Activated B cell treated with CpG ODN at 0.5 μM for 24 hours (primary cell): ENCODE results near the gene SYNE4. TPM values are rescaled to one million over a fixed set of nuclear protein-coding genes. Genes with fewer than 3 reads are reported as not detected.

Experiments used
- ATAC-seq: fragments of 200-7000 bp; cut with Tn5 transposase; one replicate; pipeline ENCODE4 v1.10.0; 2021; ENCODE audit warnings: low read depth, mild to moderate bottlenecking, moderate library complexity
- CTCF ChIA-PET: fragments of 350-600 bp; sonication (Branson Sonifier 250); formaldehyde crosslinking; loops from one replicate; lab custom pipeline; 2021; ENCODE audit warnings: antibody characterized with exemption; lab: Charles Lee
- POLR2A ChIA-PET: fragments of 350-600 bp; sonication (Branson Sonifier 250); formaldehyde crosslinking; loops from one replicate; lab custom pipeline; 2021; ENCODE audit warnings: antibody characterized with exemption; lab: Charles Lee
- DNase-seq: peaks from one replicate; pipeline ENCODE4 v3.0.0; 2022
- H3K27ac Mint-ChIP-seq: one replicate; pipeline ENCODE4 v1.8.0; 2020; ENCODE audit warnings: mixed read lengths
- H3K27me3 Mint-ChIP-seq: one replicate; pipeline ENCODE4 v1.8.0; 2021; ENCODE audit warnings: mixed read lengths
- H3K36me3 Mint-ChIP-seq: one replicate; pipeline ENCODE4 v1.8.0; 2021; ENCODE audit warnings: low read depth, mixed read lengths
- H3K4me1 Mint-ChIP-seq: one replicate; pipeline ENCODE4 v1.8.0; 2021; ENCODE audit warnings: mixed read lengths
- H3K4me3 Mint-ChIP-seq: one replicate; pipeline ENCODE4 v1.8.0; 2020; ENCODE audit warnings: mild to moderate bottlenecking, mixed read lengths
- H3K9me3 Mint-ChIP-seq: one replicate; pipeline ENCODE4 v1.8.0; 2020; ENCODE audit warnings: mixed read lengths
- CTCF ChIP-seq: fragments of 200-600 bp; IDR thresholded peaks from one replicate; pipeline ENCODE4 v1.8.0; 2022; ENCODE audit warnings: antibody characterized with exemption, mild to moderate bottlenecking
- intact Hi-C: fragments of 100-400 bp; cut with micrococcal nuclease; formaldehyde crosslinking; loops from one replicate; pipeline ENCODE4 v1.15.1; 2024
- total RNA-seq: library from RNA; stranded (reverse); gene quantifications from 2 replicates; pipeline ENCODE4 v1.2.3, GENCODE V29; 2022

Gene SYNE4
- total RNA-seq, 1 donor from 2014 or later = 3.7 TPM

- H3K36me3 Mint-ChIP-seq = peaks cover 14% of the 10 kb centered on the region
- CTCF ChIA-PET = interaction anchor here (0.8 kb wide), 1 partner anchor 131 kb away, joined by 3 read pairs; no protein-coding TSS in a partner anchor
- POLR2A ChIA-PET = interaction anchor here (0.6 to 1.7 kb wide), 16 partner anchors 16 to 1581 kb away, joined by 3 to 31 read pairs (median 4); partner anchors contain the start of genes IGFLR1, LIN37, POLR2I and SDHAF1
- DNase-seq (no peak), ATAC-seq (no peak)
- no peaks in the 10 kb centered on the region for H3K9me3 Mint-ChIP-seq
- H3K4me1 Mint-ChIP-seq = peaks cover 35% of the 10 kb centered on the region
- H3K27ac Mint-ChIP-seq = peak overlapping the region; percentile 95
- intact Hi-C loops = loop anchor here (1.0 kb wide), 5 partner anchors 18 to 127 kb away; partner anchors contain the start of genes CAPNS1, SDHAF1, TBCB and THAP8
- no peak for TF ChIP-seq CTCF
- H3K4me3 Mint-ChIP-seq = peak overlapping the region; percentile 98
- H3K27me3 Mint-ChIP-seq = no peaks in the 10 kb centered on the region
Observed at GRCh38 chr19:36013280-36014011, 4.8 kb upstream of the SYNE4 start.

GRCh38 chr19:36010402-36010801 lies 1.8 kb upstream of the SYNE4 start:
- no peak for TF ChIP-seq CTCF
- no peak overlapping the region for H3K27ac Mint-ChIP-seq
- H3K4me1 Mint-ChIP-seq = peaks cover 34% of the 10 kb centered on the region
- ChIA-PET CTCF (no interaction called here), POLR2A (no interaction called here)
- peak overlapping the region; percentile 1 for H3K4me3 Mint-ChIP-seq
- no peaks in the 10 kb centered on the region for H3K9me3 Mint-ChIP-seq
- no peak for DNase-seq
- intact Hi-C loops = no loop called here
- peaks cover 8% of the 10 kb centered on the region for H3K36me3 Mint-ChIP-seq
- no peak for ATAC-seq
- no peaks in the 10 kb centered on the region for H3K27me3 Mint-ChIP-seq

- H3K27me3 Mint-ChIP-seq = no peaks in the 10 kb centered on the region
- intact Hi-C loops = no loop called here
Observed at GRCh38 chr19:36009633-36010379, 1.2 kb upstream of the SYNE4 start.

GRCh38 chr19:36009220-36009619 lies 607 bp upstream of the SYNE4 start:
- no peaks in the 10 kb centered on the region for H3K27me3 Mint-ChIP-seq
- CTCF ChIA-PET = no interaction called here
- POLR2A ChIA-PET = interaction anchor here (0.5 kb wide), 1 partner anchor 589 kb away, joined by 3 read pairs; no protein-coding TSS in a partner anchor
- peak overlapping the region; percentile 66 for H3K4me3 Mint-ChIP-seq
- no peak for TF ChIP-seq CTCF
- H3K36me3 Mint-ChIP-seq = peaks cover 6% of the 10 kb centered on the region
- no peaks in the 10 kb centered on the region for H3K9me3 Mint-ChIP-seq
- H3K4me1 Mint-ChIP-seq = peaks cover 24% of the 10 kb centered on the region
- intact Hi-C loops = no loop called here
- no peak overlapping the region for H3K27ac Mint-ChIP-seq
- peak; percentile 37 for DNase-seq
- ATAC-seq = no peak

More at GRCh38 chr19:36009633-36010379, 1.2 kb upstream of the SYNE4 start:
- peaks cover 30% of the 10 kb centered on the region for H3K4me1 Mint-ChIP-seq
- ChIA-PET CTCF (no interaction called here), POLR2A (interaction anchor here (0.5 kb wide), 1 partner anchor 589 kb away, joined by 3 read pairs; no protein-coding TSS in a partner anchor)
- H3K36me3 Mint-ChIP-seq = peaks cover 8% of the 10 kb centered on the region
- no peak for TF ChIP-seq CTCF
- H3K9me3 Mint-ChIP-seq = no peaks in the 10 kb centered on the region
- no peak for ATAC-seq
- DNase-seq = no peak
- H3K4me3 Mint-ChIP-seq = peak overlapping the region; percentile 66
- H3K27ac Mint-ChIP-seq = no peak overlapping the region

GRCh38 chr19:36006955-36007354 lies 1.7 kb downstream of the SYNE4 start:
- Mint-ChIP-seq H3K4me3 (no peak overlapping the region), H3K27ac (no peak overlapping the region), H3K36me3 (peaks cover 3% of the 10 kb centered on the region), H3K4me1 (peaks cover 12% of the 10 kb centered on the region), H3K27me3 (no peaks in the 10 kb centered on the region), H3K9me3 (no peaks in the 10 kb centered on the region)
- ATAC-seq = no peak
- intact Hi-C loops = no loop called here
- no peak for TF ChIP-seq CTCF
- CTCF ChIA-PET = no interaction called here
- POLR2A ChIA-PET = no interaction called here
- no peak for DNase-seq
